ENCODE results near the gene BIN2.

DNA sequence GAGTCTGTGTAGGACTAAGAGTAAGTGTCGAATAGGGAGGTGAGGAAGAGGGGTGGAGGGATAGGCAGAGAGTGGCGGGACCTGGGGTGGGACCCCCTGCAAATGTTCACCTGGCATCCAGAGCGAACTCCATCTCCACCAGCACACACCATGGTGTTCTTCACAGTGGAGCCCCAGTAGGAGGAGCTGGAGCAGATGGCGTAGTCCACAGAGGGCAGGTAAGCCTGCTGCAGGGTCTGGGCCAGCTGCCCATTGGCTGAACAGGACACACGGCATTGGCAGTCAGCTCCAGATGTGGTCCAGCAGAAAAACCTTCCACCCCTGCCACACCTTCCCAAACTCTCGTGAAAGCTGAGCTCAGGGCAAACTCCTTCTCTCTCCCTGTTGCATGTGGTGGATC is 15.8 kb upstream of the BIN2 start:
- TF ChIP-seq, protein P1, sequence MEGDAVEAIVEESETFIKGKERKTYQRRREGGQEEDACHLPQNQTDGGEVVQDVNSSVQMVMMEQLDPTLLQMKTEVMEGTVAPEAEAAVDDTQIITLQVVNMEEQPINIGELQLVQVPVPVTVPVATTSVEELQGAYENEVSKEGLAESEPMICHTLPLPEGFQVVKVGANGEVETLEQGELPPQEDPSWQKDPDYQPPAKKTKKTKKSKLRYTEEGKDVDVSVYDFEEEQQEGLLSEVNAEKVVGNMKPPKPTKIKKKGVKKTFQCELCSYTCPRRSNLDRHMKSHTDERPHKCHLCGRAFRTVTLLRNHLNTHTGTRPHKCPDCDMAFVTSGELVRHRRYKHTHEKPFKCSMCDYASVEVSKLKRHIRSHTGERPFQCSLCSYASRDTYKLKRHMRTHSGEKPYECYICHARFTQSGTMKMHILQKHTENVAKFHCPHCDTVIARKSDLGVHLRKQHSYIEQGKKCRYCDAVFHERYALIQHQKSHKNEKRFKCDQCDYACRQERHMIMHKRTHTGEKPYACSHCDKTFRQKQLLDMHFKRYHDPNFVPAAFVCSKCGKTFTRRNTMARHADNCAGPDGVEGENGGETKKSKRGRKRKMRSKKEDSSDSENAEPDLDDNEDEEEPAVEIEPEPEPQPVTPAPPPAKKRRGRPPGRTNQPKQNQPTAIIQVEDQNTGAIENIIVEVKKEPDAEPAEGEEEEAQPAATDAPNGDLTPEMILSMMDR (conservative IDR thresholded peaks at IDR 0.05; ENCODE audit: low read depth in 2 of 2) = no peak
- TF ChIP-seq EZH2phosphoT487 (IDR thresholded peaks at IDR 0.05; ENCODE audit: unreplicated experiment) (no peak), POLR2AphosphoS5 (IDR thresholded peaks at IDR 0.05; ENCODE audit: low read depth) (no peak), JUNB (IDR thresholded peaks at IDR 0.05; ENCODE audit: unreplicated experiment) (no peak), ZNF114 (CRISPR knock-in tag; IDR thresholded peaks at IDR 0.05) (no peak), CREB1 (CRISPR knock-in tag; IDR thresholded peaks at IDR 0.05; ENCODE audit: low read depth) (no peak), EZH2 (IDR thresholded peaks at IDR 0.05; ENCODE audit: low read depth, unreplicated experiment) (no peak)

All from GM23338 (cell line).